ENCODE data around the gene MAP4K3.

The MAP4K3 gene

GRCh38 chr2:39436592-39437521 lies at the start of gene MAP4K3:
Gene MAP4K3, minus strand, starts transcription at chr2:39437285. Its CDS starts 298 bp downstream, at chr2:39436987.
- Mint-ChIP-seq H3K4me3 (peak within 1 kb of the TSS; percentile 86 to 94), H3K9me3 (no peaks in the 10 kb centered on the region), H3K36me3 (peaks cover 8 to 15% of the 10 kb centered on the region in 2 donors), H3K27me3 (no peaks in the 10 kb centered on the region), H3K27ac (peak within 1 kb of the TSS; percentile 95), H3K4me1 (peaks cover 16 to 57% of the 10 kb centered on the region in 2 donors)
- ATAC-seq (replicated peaks) (peak; percentile 80 to 85), DNase-seq (peak; percentile 79)

DNA sequence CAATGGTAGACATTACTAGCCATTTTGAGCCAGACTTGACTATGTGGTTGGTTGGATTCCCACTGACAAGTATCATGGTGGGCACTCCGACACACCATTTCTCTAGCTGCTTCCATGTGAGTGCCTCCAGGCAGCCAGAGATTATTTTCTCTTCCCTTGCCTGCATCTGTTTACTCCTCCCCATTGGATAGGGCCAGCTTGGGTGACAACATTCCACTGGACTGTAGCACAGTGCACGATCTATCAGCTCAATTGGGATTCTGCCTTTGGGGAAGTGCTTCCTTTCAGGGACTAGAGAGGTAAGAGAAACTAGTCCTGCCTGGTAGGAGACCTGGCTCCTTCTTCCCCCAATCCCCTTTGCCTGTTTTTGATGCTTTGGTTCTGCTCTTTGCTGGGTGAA lies 49.0 kb upstream of the MAP4K3 start:
- H3K4me1 Mint-ChIP-seq, result peaks cover 13 to 34% of the 10 kb centered on the region in 2 donors
- H3K4me3 Mint-ChIP-seq, result no peak overlapping the region
- ATAC-seq (replicated peaks), result no peak
- peaks cover 0 to 4% of the 10 kb centered on the region in 2 donors for H3K36me3 Mint-ChIP-seq
- no peaks in the 10 kb centered on the region for H3K27me3 Mint-ChIP-seq
- no peak for DNase-seq
- peak overlapping the region; percentile 66 for H3K27ac Mint-ChIP-seq
- peaks cover 2 to 4% of the 10 kb centered on the region in 2 donors for H3K9me3 Mint-ChIP-seq

DNA sequence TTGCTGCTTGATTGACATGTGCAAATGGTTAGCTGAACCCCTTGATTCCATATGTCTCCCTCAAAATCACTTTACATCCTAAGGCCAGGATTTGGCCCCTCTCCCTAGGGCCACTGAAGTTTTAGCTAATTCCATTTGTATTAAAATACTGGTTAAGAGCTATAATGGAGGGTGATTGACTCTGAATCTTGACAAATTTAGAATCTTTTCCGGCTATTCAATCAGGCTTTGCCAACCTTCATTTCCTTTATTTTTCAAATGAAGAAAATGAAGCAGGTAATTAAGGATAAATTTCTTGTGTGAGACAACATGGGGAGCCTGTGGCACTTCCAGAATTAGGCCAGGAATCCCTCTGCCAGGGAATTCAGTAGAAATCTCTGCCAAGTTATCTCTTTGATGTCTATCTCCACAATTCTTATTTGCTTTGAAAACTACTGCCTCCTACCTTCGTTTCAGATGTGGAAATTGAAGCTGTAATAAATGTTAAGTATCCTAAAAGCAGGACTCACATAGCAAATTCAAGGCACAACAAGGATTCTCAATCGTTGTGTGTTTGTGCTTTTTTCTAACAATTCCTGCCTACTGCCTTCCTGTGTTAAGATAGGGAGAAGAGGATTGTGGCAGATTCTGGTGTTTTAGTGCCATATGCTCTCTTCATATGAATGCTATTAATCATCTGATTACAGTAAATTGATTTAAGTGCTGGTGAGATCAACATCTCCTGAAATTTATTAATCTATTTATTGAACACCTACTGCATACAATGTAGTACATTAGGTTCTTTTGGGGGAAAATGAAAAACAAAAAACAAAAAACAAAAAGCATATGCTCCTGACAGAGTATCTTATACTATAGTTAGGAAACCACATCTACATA lies 47.8 kb upstream of the MAP4K3 start:
- DNase-seq (no peak), ATAC-seq (replicated peaks) (no peak)
- H3K4me1 Mint-ChIP-seq, result peaks cover 11 to 28% of the 10 kb centered on the region in 2 donors
- no peak overlapping the region for H3K27ac Mint-ChIP-seq
- H3K27me3 Mint-ChIP-seq, result no peaks in the 10 kb centered on the region
- H3K4me3 Mint-ChIP-seq, result no peak overlapping the region
- no peaks in the 10 kb centered on the region for H3K36me3 Mint-ChIP-seq
- H3K9me3 Mint-ChIP-seq, result peaks cover 0 to 2% of the 10 kb centered on the region in 2 donors

GRCh38 chr2:39484206-39484605 lies 47.1 kb upstream of the MAP4K3 start:
- ATAC-seq (replicated peaks), result no peak
- Mint-ChIP-seq H3K4me3 (no peak overlapping the region), H3K27me3 (no peaks in the 10 kb centered on the region), H3K27ac (no peak overlapping the region), H3K9me3 (peaks cover 0 to 2% of the 10 kb centered on the region in 2 donors), H3K36me3 (no peaks in the 10 kb centered on the region), H3K4me1 (peaks cover 11 to 27% of the 10 kb centered on the region in 2 donors)
- DNase-seq, result no peak

DNA sequence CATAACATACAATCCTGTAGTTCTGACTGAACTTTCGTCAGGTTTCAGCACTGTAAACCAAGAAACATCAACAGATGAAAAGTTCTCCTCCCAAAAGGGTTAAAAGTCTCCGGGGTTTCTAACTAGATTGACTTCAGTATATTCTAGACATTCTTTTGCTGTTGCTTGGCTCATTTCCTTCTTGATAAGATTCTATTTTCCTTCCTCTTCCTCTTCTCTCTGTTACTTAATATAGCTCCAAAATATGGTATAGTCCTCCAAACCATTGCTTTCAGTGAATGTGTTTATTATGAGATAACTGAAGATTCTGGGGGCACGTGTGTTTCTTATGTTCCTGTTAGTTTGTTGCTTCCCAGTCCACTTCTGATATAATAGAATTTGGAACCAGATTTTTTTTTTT lies 46.4 kb upstream of the MAP4K3 start:
- H3K4me1 Mint-ChIP-seq, result peaks cover 12 to 24% of the 10 kb centered on the region in 2 donors
- no peaks in the 10 kb centered on the region for H3K27me3 Mint-ChIP-seq
- H3K36me3 Mint-ChIP-seq, result peaks cover under 1% of the 10 kb centered on the region in 2 donors
- no peak overlapping the region for H3K4me3 Mint-ChIP-seq
- peaks cover 0 to 2% of the 10 kb centered on the region in 2 donors for H3K9me3 Mint-ChIP-seq
- H3K27ac Mint-ChIP-seq, result peak overlapping the region; percentile 81
- ATAC-seq (replicated peaks) (no peak), DNase-seq (no peak)

DNA sequence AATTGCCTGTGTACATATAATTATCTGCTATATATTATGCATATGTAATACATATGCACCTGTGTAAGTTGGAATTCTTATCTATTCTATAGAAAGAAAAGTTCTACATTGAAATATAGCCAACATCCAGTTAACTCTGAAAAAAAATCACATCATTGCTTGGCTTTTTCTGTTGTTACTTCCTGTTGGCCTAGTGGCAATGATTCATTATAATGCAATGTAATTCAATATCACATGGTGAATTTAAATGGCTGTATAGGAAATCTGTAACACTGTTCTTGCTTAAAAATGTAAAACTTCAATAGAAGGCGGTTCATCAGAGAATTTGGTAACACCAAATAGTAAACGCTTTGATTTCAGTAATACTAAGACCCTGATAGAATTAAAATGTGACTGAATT lies 44.5 kb upstream of the MAP4K3 start:
- Mint-ChIP-seq H3K4me3 (no peak overlapping the region), H3K36me3 (peaks cover 14 to 16% of the 10 kb centered on the region in 2 donors), H3K4me1 (peaks cover 24 to 35% of the 10 kb centered on the region in 2 donors), H3K27ac (no peak overlapping the region), H3K27me3 (no peaks in the 10 kb centered on the region), H3K9me3 (peaks cover 12 to 14% of the 10 kb centered on the region in 2 donors)
- DNase-seq (no peak), ATAC-seq (replicated peaks) (no peak)

DNA sequence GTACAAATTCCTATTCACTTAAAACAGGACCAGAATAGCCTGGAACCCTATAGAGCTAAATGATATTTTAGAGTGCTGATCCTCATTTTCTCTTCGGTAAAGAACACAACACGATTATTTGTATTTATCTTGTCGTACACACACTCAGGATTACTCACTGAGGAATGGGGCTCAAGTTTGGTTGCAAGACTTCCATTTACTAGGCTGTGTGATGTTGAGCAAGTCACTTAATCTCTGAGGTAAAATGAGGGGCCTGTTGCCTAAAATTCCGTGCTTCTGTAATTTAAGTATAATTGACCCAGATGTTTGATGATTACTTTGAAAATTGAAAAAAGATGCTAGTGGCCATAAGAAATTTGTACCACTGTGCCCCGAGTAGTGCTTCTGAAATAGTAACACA lies 42.6 kb upstream of the MAP4K3 start:
- Mint-ChIP-seq H3K9me3 (peaks cover 12 to 14% of the 10 kb centered on the region in 2 donors), H3K36me3 (peaks cover 17 to 24% of the 10 kb centered on the region in 2 donors), H3K4me1 (peaks cover 27 to 42% of the 10 kb centered on the region in 2 donors), H3K4me3 (no peak overlapping the region), H3K27me3 (no peaks in the 10 kb centered on the region), H3K27ac (no peak overlapping the region)
- DNase-seq (no peak), ATAC-seq (replicated peaks) (no peak)

DNA sequence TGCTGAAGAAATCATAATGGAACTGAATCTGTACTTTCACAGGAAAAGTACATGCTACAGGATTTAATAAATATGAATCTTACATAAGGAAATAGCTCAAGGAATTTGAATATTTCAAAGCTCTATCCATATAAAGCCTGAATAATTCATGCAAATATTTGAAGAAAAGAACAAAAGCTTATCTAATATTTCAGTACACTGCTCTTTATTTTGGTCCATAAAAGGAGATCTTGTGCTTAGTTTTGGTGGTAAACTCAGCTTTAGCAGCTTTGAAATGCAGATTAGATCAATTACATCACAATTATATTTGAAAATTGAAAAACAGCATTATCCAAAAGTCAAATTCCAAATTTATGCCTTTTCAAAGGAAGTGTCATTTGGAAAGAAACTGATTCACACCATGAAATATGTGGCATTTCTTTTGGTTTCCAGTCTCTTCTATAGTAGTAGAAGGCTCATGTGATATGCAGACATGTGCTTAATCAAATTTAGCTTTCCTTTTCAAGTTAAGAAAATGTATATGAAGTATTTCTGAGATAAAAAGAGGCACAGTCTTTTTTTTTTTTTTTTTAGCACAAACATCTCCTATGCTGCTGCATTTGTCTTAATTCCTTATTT lies 42.1 kb upstream of the MAP4K3 start:
- ATAC-seq (replicated peaks) (no peak), DNase-seq (no peak)
- no peak overlapping the region for H3K27ac Mint-ChIP-seq
- peaks cover 28 to 42% of the 10 kb centered on the region in 2 donors for H3K4me1 Mint-ChIP-seq
- peaks cover 12 to 14% of the 10 kb centered on the region in 2 donors for H3K9me3 Mint-ChIP-seq
- peaks cover 17 to 24% of the 10 kb centered on the region in 2 donors for H3K36me3 Mint-ChIP-seq
- no peak overlapping the region for H3K4me3 Mint-ChIP-seq
- H3K27me3 Mint-ChIP-seq, result no peaks in the 10 kb centered on the region

DNA sequence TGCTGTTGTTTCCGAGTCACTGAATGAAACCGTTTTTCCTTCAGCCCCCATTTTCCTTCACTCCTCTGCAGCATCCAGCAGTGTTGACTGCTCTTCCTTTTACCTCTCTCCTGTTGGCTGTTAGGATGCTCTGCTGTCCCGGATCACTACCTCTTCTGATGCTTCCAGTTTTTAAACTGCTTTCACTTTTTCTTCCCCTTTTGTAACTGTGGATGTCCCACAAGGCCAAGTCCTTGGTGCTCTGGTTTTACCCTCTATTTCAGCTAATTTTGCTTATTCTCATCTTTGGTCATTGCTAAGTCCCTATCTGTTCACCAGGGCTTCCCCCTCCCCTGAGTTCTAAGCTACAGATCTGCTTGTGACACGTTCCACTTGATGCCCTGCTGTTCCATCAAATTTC lies 39.4 kb upstream of the MAP4K3 start:
- peak; percentile 95 to 96 for ATAC-seq (replicated peaks)
- H3K4me1 Mint-ChIP-seq, result peaks cover 26 to 38% of the 10 kb centered on the region in 2 donors
- peak; percentile 46 for DNase-seq
- H3K27ac Mint-ChIP-seq, result peak overlapping the region; percentile 79
- peak overlapping the region; percentile 22 to 33 for H3K4me3 Mint-ChIP-seq
- H3K27me3 Mint-ChIP-seq, result no peaks in the 10 kb centered on the region
- peaks cover 17 to 27% of the 10 kb centered on the region in 2 donors for H3K36me3 Mint-ChIP-seq
- H3K9me3 Mint-ChIP-seq, result peaks cover 12 to 14% of the 10 kb centered on the region in 2 donors

DNA sequence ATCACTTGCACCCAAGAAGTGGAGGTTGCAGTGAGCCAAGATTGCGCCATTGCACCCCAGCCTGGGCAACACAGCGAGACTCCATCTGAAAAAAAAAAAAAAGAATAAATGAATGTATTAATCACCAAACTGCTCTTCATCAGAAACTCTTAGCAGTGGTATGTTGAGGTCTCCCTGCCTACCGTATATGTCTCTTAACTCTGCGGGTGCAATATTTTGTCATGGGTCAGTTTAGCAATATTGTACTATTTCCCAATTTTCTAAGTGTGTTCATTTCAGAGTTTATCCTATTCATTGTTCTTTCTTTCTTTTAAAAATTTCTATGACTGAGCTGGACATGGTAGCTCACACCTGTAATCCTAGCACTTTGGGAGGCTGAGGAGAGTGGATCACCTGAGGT lies 37.9 kb upstream of the MAP4K3 start:
- H3K4me3 Mint-ChIP-seq, result no peak overlapping the region
- no peak for ATAC-seq (replicated peaks)
- H3K27me3 Mint-ChIP-seq, result no peaks in the 10 kb centered on the region
- H3K27ac Mint-ChIP-seq, result no peak overlapping the region
- peaks cover 12 to 14% of the 10 kb centered on the region in 2 donors for H3K9me3 Mint-ChIP-seq
- H3K4me1 Mint-ChIP-seq, result peaks cover 37 to 54% of the 10 kb centered on the region in 2 donors
- H3K36me3 Mint-ChIP-seq, result peaks cover 17 to 31% of the 10 kb centered on the region in 2 donors
- DNase-seq, result no peak

- DNase-seq (no peak), ATAC-seq (replicated peaks) (peak; percentile 33 to 42)
- peaks cover 3 to 15% of the 10 kb centered on the region in 2 donors for H3K36me3 Mint-ChIP-seq
- no peaks in the 10 kb centered on the region for H3K9me3 Mint-ChIP-seq
- peak overlapping the region; percentile 83 for H3K27ac Mint-ChIP-seq
- no peaks in the 10 kb centered on the region for H3K27me3 Mint-ChIP-seq
- H3K4me3 Mint-ChIP-seq, result peak overlapping the region; percentile 23 to 64
- H3K4me1 Mint-ChIP-seq, result peaks cover 38 to 56% of the 10 kb centered on the region in 2 donors
Observed at GRCh38 chr2:39470580-39470979, 33.5 kb upstream of the MAP4K3 start.

DNA sequence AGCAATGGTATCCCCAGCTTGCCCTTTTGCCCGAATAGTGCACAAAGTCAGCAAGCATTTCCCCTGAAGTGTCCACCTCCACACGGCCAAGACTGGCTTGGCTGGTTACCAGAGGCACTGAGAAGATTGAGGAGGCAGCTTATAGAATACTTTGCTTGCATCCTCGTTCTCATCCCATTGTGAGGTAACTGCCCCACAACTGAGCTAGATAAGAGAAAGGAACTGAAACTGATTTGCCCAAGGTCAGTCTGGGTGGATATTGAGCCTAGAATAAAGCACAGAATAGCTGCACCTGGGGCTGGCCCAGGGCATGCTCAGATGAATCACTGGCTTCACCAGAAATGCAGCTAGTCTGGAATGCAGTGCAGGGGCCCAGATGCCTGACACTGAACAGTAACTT lies 32.7 kb upstream of the MAP4K3 start:
- no peaks in the 10 kb centered on the region for H3K27me3 Mint-ChIP-seq
- peaks cover 3 to 15% of the 10 kb centered on the region in 2 donors for H3K36me3 Mint-ChIP-seq
- H3K9me3 Mint-ChIP-seq, result no peaks in the 10 kb centered on the region
- H3K27ac Mint-ChIP-seq, result peak overlapping the region; percentile 53
- ATAC-seq (replicated peaks), result peak; percentile 97 to 98
- peak; percentile 73 for DNase-seq
- H3K4me1 Mint-ChIP-seq, result peaks cover 38 to 55% of the 10 kb centered on the region in 2 donors
- H3K4me3 Mint-ChIP-seq, result peak overlapping the region; percentile 29 to 54

DNA sequence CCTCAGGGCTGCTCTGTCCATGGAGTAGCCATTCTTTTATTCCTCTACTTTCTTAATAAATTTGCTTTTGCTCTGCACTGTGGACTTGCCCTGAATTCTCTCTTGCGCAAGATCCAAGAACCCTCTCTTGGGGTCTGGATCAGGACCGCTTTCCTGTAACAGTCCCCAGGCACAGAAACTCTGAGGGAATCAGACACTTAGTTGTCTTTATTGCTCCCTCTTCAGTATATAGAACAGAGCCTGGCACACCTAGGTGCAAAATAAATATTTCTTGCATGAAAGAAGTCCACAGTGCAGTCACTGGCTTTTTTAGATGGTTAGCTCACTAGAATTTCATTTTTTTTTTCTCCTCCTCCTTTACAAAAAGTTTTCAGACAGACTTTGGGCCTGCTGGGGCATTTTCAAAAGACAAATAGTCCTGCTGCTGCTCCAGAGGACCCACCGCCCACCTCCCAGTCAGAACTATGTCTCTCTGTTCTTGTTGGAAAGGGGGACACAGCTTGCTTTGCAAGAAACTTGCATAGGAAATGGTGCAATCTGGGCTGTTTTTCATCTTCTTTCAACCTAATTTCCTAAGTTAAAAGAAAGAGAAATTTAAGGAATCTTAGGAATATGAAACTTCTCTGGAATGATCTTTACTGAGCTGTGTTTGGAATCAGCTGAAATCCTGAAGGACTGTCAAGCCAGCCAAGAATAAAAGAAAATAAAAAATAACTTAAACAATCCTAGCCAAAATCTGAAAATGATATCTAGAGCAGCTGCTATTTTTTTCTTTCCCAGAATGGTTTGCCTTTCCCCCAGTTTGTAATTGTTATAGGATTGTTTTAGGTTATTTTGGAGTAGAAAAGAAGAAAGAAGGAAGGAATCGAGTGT lies 31.7 kb upstream of the MAP4K3 start:
- DNase-seq (no peak), ATAC-seq (replicated peaks) (no peak)
- Mint-ChIP-seq H3K9me3 (no peaks in the 10 kb centered on the region), H3K27ac (no peak overlapping the region), H3K4me1 (peaks cover 36 to 55% of the 10 kb centered on the region in 2 donors), H3K27me3 (no peaks in the 10 kb centered on the region), H3K4me3 (no peak overlapping the region), H3K36me3 (peaks cover 3 to 15% of the 10 kb centered on the region in 2 donors)

Data from stimulated activated naive B cell treated with anti-CD40 and anti-IgM and Interleukin-4, amounts not matched to agents 10 μg/mL and 1 μg/mL and 100 μg/mL, for 72 hours (primary cell).